Pancreas (tissue), 10 donors: ENCODE data around the gene RGS10. TPM values are rescaled to one million over a fixed set of nuclear protein-coding genes. Genes with fewer than 3 reads are reported as not detected.

Source experiments
- ATAC-seq, 4 donors: fragments of 200-7000 bp; cut with Tn5 transposase; one replicate each; pipeline versions ENCODE4 v1.8.0 to v1.9.1; 2020; ENCODE audit warnings: mild to moderate bottlenecking in 4 of 4, moderate library complexity in 4 of 4
- DNase-seq, 6 donors: peaks; one replicate each; pipeline ENCODE4 v3.0.0-alpha.2; 2020
- FAIRE-seq: peaks from 2 replicates; lab custom pipeline; 2012; peaks lifted over from hg19 to GRCh38; lab: Jason Lieb, UNC
- H3K27ac ChIP-seq, 4 donors: fragments of 200-600 bp; sonication (generic); 1 replicate in 3 of 4; 2 replicates in 1 of 4; pipeline versions ENCODE4 v1.5.0 to v1.8.0; 2020
- H3K27me3 ChIP-seq, 4 donors: fragments of 200-600 bp; one replicate each; pipeline ENCODE4 v1.8.0; 2021
- H3K36me3 ChIP-seq, 3 donors: fragments of 200-600 bp; sonication (generic) in 1 of 3; one replicate each; pipeline versions ENCODE4 v1.5.0 to v1.8.0; 2020 to 2021
- H3K4me1 ChIP-seq, 3 donors: fragments of 200-600 bp; one replicate each; pipeline ENCODE4 v1.8.0; 2021
- H3K4me3 ChIP-seq, 4 donors: fragments of 200-600 bp; sonication (generic) in 2 of 4; one replicate each; pipeline versions ENCODE4 v1.5.0 to v1.8.0; 2020 to 2021
- H3K9me3 ChIP-seq, 4 donors: fragments of 200-600 bp; one replicate each; pipeline ENCODE4 v1.8.0; 2021
- CTCF ChIP-seq, 4 donors: fragments of 200-600 bp; sonication (generic) in 3 of 4; IDR thresholded peaks; one replicate each; pipeline versions ENCODE4 v1.5.0 to v1.8.0; 2021; ENCODE audit warnings: antibody characterized with exemption in 4 of 4
- WGBS, 2 donors: extraction: QIAGEN DNeasy Blood & Tissue Kit; methylation state at CpG; one replicate each; pipeline ENCODE4 v1.1.7; 2013; 5-methylcytosine and 5-hydroxymethylcytosine counted together
- intact Hi-C, 3 donors: fragments of 100-400 bp; cut with DNase I; formaldehyde crosslinking; loops; one replicate each; pipeline versions ENCODE4 v1.11.1 to v1.14.2; 2022
- polyA plus RNA-seq, 2 donors: library from polyadenylated mRNA; stranded (reverse); fragments of 200-250 nt; gene quantifications; one replicate each; pipeline ENCODE4 v1.2.3, GENCODE V29; 2013
- total RNA-seq, 6 donors: library from RNA; stranded (reverse); fragmentation: NEBNext Ultra II Directional in 4 of 6; extraction: Animal tissue kit (Norgen Biotek cat#: 25700) in 4 of 6; gene quantifications; one replicate each; pipeline versions ENCODE4 v1.2.1 to v1.2.4, GENCODE V29; 2021 to 2023
- donor health status: healthy with polysubstance abuse.
- donor health status: DM: no; HTN: no; CAD: no; lungs with moderate emphysema.
- donor health status: DM: no; HTN: no; CAD: no.
- donor health status: control.
- donor health status: control.
- donor health status: Bipolar disorder and iron deficiency.
- donor health status: DM: yes; HTN: yes; CAD: no.
- donor health status: DM: no; HTN: no; CAD: no.
- donor health status: DM: no; HTN: no; CAD: no.
- donor health status: DM: yes; HTN: yes; CAD: no.

The RGS10 gene
- total and polyA plus RNA-seq, 8 donors = 0.42 to 15.9 (median 4.4) TPM

- 84 to 88% methylated on average over 19 of the region's 19 CpGs for WGBS, 2 donors
- DNase-seq = no peak
- H3K4me3 ChIP-seq = no peak overlapping the region
Measured at GRCh38 chr10:119523895-119524719, 18.4 kb downstream of the RGS10 start.

GRCh38 chr10:119522747-119523426 lies 19.6 kb downstream of the RGS10 start:
- no peaks in the 10 kb centered on the region for H3K36me3 ChIP-seq
- FAIRE-seq (no peak), ATAC-seq (no peak), DNase-seq (no peak)
- H3K4me1 ChIP-seq = no peaks in the 10 kb centered on the region
- 86 to 89% methylated on average over 11 of the region's 11 CpGs for WGBS, 2 donors
- no peaks in the 10 kb centered on the region for H3K27me3 ChIP-seq
- TF ChIP-seq CTCF (IDR thresholded peaks at IDR 0.05) = no peak
- H3K27ac ChIP-seq = no peak overlapping the region
- intact Hi-C loops = no loop called here
- H3K9me3 ChIP-seq = no peaks in the 10 kb centered on the region
- H3K4me3 ChIP-seq = no peak overlapping the region

More at GRCh38 chr10:119523895-119524719, 18.4 kb downstream of the RGS10 start:
- Histone ChIP-seq H3K27me3 (no peaks in the 10 kb centered on the region), H3K9me3 (no peaks in the 10 kb centered on the region), H3K4me1 (no peaks in the 10 kb centered on the region), H3K36me3 (no peaks in the 10 kb centered on the region), H3K27ac (no peak overlapping the region)
- FAIRE-seq (no peak), ATAC-seq (no peak)
- intact Hi-C loops = no loop called here
- TF ChIP-seq CTCF (IDR thresholded peaks at IDR 0.05) = no peak

GRCh38 chr10:119521443-119522204 lies 20.9 kb downstream of the RGS10 start:
- H3K36me3 ChIP-seq = no peaks in the 10 kb centered on the region
- no peak for DNase-seq
- no peak overlapping the region for H3K4me3 ChIP-seq
- no peak for FAIRE-seq
- intact Hi-C loops = no loop called here
- no peaks in the 10 kb centered on the region for H3K9me3 ChIP-seq
- ATAC-seq = no peak
- WGBS, 2 donors = 76 to 80% methylated on average over 6 of the region's 6 CpGs
- no peaks in the 10 kb centered on the region for H3K4me1 ChIP-seq
- TF ChIP-seq CTCF (IDR thresholded peaks at IDR 0.05) = no peak
- no peak overlapping the region for H3K27ac ChIP-seq
- H3K27me3 ChIP-seq = no peaks in the 10 kb centered on the region

GRCh38 chr10:119520283-119520682 lies 22.2 kb downstream of the RGS10 start:
- Histone ChIP-seq H3K27ac (no peak overlapping the region), H3K36me3 (no peaks in the 10 kb centered on the region), H3K4me3 (no peak overlapping the region), H3K27me3 (no peaks in the 10 kb centered on the region), H3K4me1 (no peaks in the 10 kb centered on the region), H3K9me3 (no peaks in the 10 kb centered on the region)
- no peak for TF ChIP-seq CTCF (IDR thresholded peaks at IDR 0.05)
- no peak for DNase-seq
- WGBS, 2 donors = 79 to 80% methylated on average over 16 of the region's 16 CpGs
- ATAC-seq = no peak
- intact Hi-C loops = no loop called here
- no peak for FAIRE-seq
